ENCODE results near the gene CLTC. TPM values are rescaled to one million over a fixed set of nuclear protein-coding genes. Genes with fewer than 3 reads are reported as not detected.
A peak's percentile ranks its signal among the peaks of the same experiment; 100 is the strongest.

Gene CLTC
- total and polyA plus RNA-seq, 2 experiments from 2014 or later: 169 to 439 TPM

GRCh38 chr17:59693582-59693981, 73.9 kb downstream of the CLTC start:
- in situ Hi-C loops (cut with MboI): no loop called here
- WGBS, 2 experiments (ENCODE audit: low coverage in 1 of 2, low lambda C conversion rate in 2 of 2, missing lambda C conversion rate in 2 of 2): 87 to 92% methylated on average over 7 of the region's 7 CpGs
- no peak overlapping the region for H3K27ac ChIP-seq

DNA sequence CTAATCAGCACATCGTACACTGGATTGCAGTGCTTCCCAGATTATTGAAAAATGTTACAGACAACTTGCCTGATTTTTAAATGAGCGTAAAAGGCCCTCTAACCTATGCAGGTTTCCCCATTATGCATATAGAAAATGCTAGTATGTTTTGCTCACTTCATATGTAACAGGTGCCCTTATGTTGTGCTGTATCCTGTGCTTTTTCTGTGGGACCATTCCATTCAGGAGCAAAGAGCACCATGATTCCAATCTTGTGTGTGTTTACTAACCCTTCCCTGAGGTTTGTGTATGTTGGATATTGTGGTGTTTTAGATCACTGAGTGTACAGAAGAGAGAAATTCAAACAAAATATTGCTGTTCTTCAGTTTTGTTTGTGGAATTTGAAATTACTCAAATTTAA, 74.6 kb downstream of the CLTC start:
- in situ Hi-C loops (cut with MboI): no loop called here
- Histone ChIP-seq H3K9me3 (ENCODE audit: low read depth) (no peaks in the 10 kb centered on the region), H4K20me1 (ENCODE audit: insufficient read depth) (no peaks in the 10 kb centered on the region)

More at GRCh38 chr17:59693582-59693981, 73.9 kb downstream of the CLTC start:
- Histone ChIP-seq H3K9me2 (ENCODE audit: insufficient read depth) (no peaks in the 10 kb centered on the region), H3K79me2 (ENCODE audit: insufficient read depth) (peaks cover 98% of the 10 kb centered on the region), H3K4me2 (ENCODE audit: unreplicated experiment) (no peak overlapping the region), H4K20me1 (ENCODE audit: insufficient read depth) (no peaks in the 10 kb centered on the region), H3K9me3 (ENCODE audit: low read depth) (no peaks in the 10 kb centered on the region), H2AFZ (no peak overlapping the region), H3K36me3 (ENCODE audit: low read depth) (peaks cover 89% of the 10 kb centered on the region), H3K4me3 (no peak overlapping the region), H3K4me1 (ENCODE audit: insufficient read depth) (peaks cover 6% of the 10 kb centered on the region; the same call in 1 of the 2 replicates), H3F3A (ENCODE audit: insufficient read depth) (peaks cover 93% of the 10 kb centered on the region), H3K9ac (no peak overlapping the region), H3K27me3 (replicated peaks; ENCODE audit: insufficient read depth) (no peaks in the 10 kb centered on the region)
- DNase-seq: no peak
- TF ChIP-seq EZH2 (IDR thresholded peaks at IDR 0.05; ENCODE audit: insufficient read depth, poor library complexity, severe bottlenecking): no peak
- no peak for TF ChIP-seq EZH2phosphoT487 (IDR thresholded peaks at IDR 0.05; ENCODE audit: insufficient read depth, low read depth)

DNA sequence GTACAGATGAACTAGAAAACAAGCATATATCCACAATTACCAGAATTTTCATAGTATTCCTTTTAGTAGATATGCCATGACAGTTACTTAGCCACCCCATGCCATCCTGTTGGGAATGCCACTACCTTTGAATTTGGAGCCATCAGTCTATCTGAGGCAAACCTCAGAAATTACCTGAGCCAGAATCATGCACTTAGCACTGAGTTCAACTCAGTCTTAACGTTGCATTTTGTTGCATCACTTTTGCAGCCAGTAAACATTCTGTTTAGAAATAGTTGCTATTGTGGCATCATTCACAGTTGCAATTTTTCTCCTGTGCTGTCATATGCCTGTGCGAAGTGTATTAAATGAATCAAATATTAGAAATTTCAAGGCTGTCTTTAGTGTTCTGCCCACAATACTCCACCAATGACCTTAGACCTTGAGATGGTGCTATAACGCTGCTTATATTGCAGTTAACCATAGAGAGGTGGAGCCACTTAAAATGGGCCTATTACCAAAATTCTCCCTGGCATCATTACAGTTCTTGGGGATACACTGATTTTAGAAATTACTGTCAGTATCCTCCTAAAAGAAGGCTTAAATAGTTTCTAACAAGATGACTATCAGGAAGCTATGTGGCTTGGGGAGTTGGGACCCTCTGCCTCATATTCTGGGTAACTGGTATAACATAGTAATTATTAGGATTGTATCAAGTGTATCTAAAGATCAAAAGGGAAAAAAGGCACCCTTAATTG, 76.4 kb downstream of the CLTC start:
- Histone ChIP-seq H3K9ac (no peak overlapping the region), H3K4me2 (ENCODE audit: unreplicated experiment) (no peak overlapping the region), H3F3A (ENCODE audit: insufficient read depth) (peaks cover 93% of the 10 kb centered on the region), H3K4me1 (ENCODE audit: insufficient read depth) (no peaks in the 10 kb centered on the region), H3K9me3 (ENCODE audit: low read depth) (no peaks in the 10 kb centered on the region), H3K27me3 (replicated peaks; ENCODE audit: insufficient read depth) (no peaks in the 10 kb centered on the region), H3K79me2 (ENCODE audit: insufficient read depth) (peaks cover 98% of the 10 kb centered on the region), H3K27ac (peak overlapping the region; percentile 29), H3K4me3 (no peak overlapping the region), H3K9me2 (ENCODE audit: insufficient read depth) (no peaks in the 10 kb centered on the region), H3K36me3 (ENCODE audit: low read depth) (peaks cover 84% of the 10 kb centered on the region), H2AFZ (no peak overlapping the region), H4K20me1 (ENCODE audit: insufficient read depth) (no peaks in the 10 kb centered on the region)
- DNase-seq: peak; percentile 41
- TF ChIP-seq EZH2 (IDR thresholded peaks at IDR 0.05; ENCODE audit: insufficient read depth, poor library complexity, severe bottlenecking): no peak
- TF ChIP-seq EZH2phosphoT487 (IDR thresholded peaks at IDR 0.05; ENCODE audit: insufficient read depth, low read depth): no peak
- in situ Hi-C loops (cut with MboI): no loop called here
- 65 to 68% methylated on average over 3 of the region's 3 CpGs for WGBS, 2 experiments (ENCODE audit: low coverage in 1 of 2, low lambda C conversion rate in 2 of 2, missing lambda C conversion rate in 2 of 2)

More for the DNA sequence above, 74.6 kb downstream of the CLTC start:
- H3K9ac ChIP-seq: no peak overlapping the region
- no peaks in the 10 kb centered on the region for H3K4me1 ChIP-seq (ENCODE audit: insufficient read depth)
- no peak for TF ChIP-seq EZH2phosphoT487 (IDR thresholded peaks at IDR 0.05; ENCODE audit: insufficient read depth, low read depth)
- H2AFZ ChIP-seq: no peak overlapping the region
- no peaks in the 10 kb centered on the region for H3K27me3 ChIP-seq (replicated peaks; ENCODE audit: insufficient read depth)
- DNase-seq: no peak
- H3K27ac ChIP-seq: no peak overlapping the region
- H3K79me2 ChIP-seq (ENCODE audit: insufficient read depth): peaks cover 98% of the 10 kb centered on the region
- H3K4me2 ChIP-seq (ENCODE audit: unreplicated experiment): no peak overlapping the region
- H3K36me3 ChIP-seq (ENCODE audit: low read depth): peaks cover 89% of the 10 kb centered on the region
- no peaks in the 10 kb centered on the region for H3K9me2 ChIP-seq (ENCODE audit: insufficient read depth)
- H3K4me3 ChIP-seq: no peak overlapping the region
- H3F3A ChIP-seq (ENCODE audit: insufficient read depth): peaks cover 93% of the 10 kb centered on the region
- 94 to 97% methylated on average over 2 of the region's 2 CpGs for WGBS, 2 experiments (ENCODE audit: low coverage in 1 of 2, low lambda C conversion rate in 2 of 2, missing lambda C conversion rate in 2 of 2)

DNA sequence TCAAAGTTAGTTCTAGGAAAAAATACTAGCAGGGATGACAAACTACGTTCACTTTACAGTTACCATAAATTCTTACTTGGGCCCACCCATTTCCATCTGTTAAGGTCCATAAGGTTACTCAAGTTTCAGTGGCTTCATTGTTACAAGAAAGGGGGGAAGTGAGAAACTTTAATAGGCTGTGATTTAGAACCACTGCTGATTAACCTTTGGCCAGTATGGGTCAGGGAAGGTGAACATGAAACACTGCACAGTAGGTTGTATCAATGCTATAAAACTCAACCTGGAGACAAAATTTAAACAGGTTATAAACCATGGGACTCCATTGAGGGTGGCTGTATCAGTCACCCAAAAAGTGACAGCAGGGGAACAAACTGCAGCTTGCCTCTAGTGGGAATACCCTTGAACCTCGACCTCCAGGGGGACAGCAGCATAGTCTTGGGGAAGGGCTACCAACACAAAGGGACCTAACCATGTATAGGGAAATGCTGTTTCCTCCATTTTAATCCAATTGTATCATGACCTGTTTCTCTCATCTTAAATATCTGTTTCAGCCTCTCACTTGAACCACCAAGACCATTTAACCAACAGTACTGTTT, 77.1 kb downstream of the CLTC start:
- H4K20me1 ChIP-seq (ENCODE audit: insufficient read depth): no peaks in the 10 kb centered on the region
- TF ChIP-seq EZH2phosphoT487 (IDR thresholded peaks at IDR 0.05; ENCODE audit: insufficient read depth, low read depth) (no peak), EZH2 (IDR thresholded peaks at IDR 0.05; ENCODE audit: insufficient read depth, poor library complexity, severe bottlenecking) (no peak)
- WGBS, 2 experiments (ENCODE audit: low coverage in 1 of 2, low lambda C conversion rate in 2 of 2, missing lambda C conversion rate in 2 of 2): 75 to 77% methylated on average over 2 of the region's 2 CpGs
- H3K9ac ChIP-seq: no peak overlapping the region
- no peaks in the 10 kb centered on the region for H3K9me3 ChIP-seq (ENCODE audit: low read depth)
- peaks cover 100% of the 10 kb centered on the region for H3K79me2 ChIP-seq (ENCODE audit: insufficient read depth)
- DNase-seq: no peak
- no peaks in the 10 kb centered on the region for H3K9me2 ChIP-seq (ENCODE audit: insufficient read depth)
- H2AFZ ChIP-seq: no peak overlapping the region
- H3K27me3 ChIP-seq (replicated peaks; ENCODE audit: insufficient read depth): no peaks in the 10 kb centered on the region
- no peak overlapping the region for H3K4me3 ChIP-seq
- H3K4me1 ChIP-seq (ENCODE audit: insufficient read depth): no peaks in the 10 kb centered on the region
- peaks cover 83% of the 10 kb centered on the region for H3K36me3 ChIP-seq (ENCODE audit: low read depth)
- no peak overlapping the region for H3K4me2 ChIP-seq (ENCODE audit: unreplicated experiment)
- in situ Hi-C loops (cut with MboI): no loop called here
- H3F3A ChIP-seq (ENCODE audit: insufficient read depth): peaks cover 94% of the 10 kb centered on the region
- peak overlapping the region; percentile 29 for H3K27ac ChIP-seq

All from GM23248 (cell line).